ENCODE measurements around the gene AKAP12.

The AKAP12 gene

GRCh38 chr6:151400473-151400872, 160.7 kb downstream of the AKAP12 start:
- H3K79me2 ChIP-seq (ENCODE audit: insufficient read depth, low read depth): peaks cover 79% of the 10 kb centered on the region
- 0 out of 2 replicates have a peak, but pooled peaks cover 8% of the 10 kb centered on the region for H4K20me1 ChIP-seq (ENCODE audit: insufficient read depth)
- peak overlapping the region; percentile 38; the same call in 1 of the 2 replicates for H3K4me2 ChIP-seq
- H3K27ac ChIP-seq: no peak overlapping the region
- no peaks in the 10 kb centered on the region for H3K27me3 ChIP-seq (ENCODE audit: insufficient read depth, low read depth)
- no peak overlapping the region for H2AFZ ChIP-seq (ENCODE audit: low read depth)
- H3K9ac ChIP-seq: no peak overlapping the region
- no peaks in the 10 kb centered on the region for H3K36me3 ChIP-seq (ENCODE audit: insufficient read depth)
- TF ChIP-seq CTCF (conservative IDR thresholded peaks at IDR 0.05; ENCODE audit: low read depth, low read length): no peak
- no peak overlapping the region for H3K4me3 ChIP-seq (IDR thresholded peaks at IDR 0.05; ENCODE audit: insufficient read depth, low read depth, low read length)
- peaks cover 36% of the 10 kb centered on the region for H3K4me1 ChIP-seq (ENCODE audit: low read depth, poor library complexity, severe bottlenecking)

GRCh38 chr6:151402228-151402627, 162.5 kb downstream of the AKAP12 start:
- Histone ChIP-seq H3K36me3 (ENCODE audit: insufficient read depth) (no peaks in the 10 kb centered on the region), H2AFZ (ENCODE audit: low read depth) (no peak overlapping the region), H3K9ac (no peak overlapping the region), H3K27me3 (ENCODE audit: insufficient read depth, low read depth) (no peaks in the 10 kb centered on the region), H3K4me2 (no peak overlapping the region), H4K20me1 (ENCODE audit: insufficient read depth) (0 out of 2 replicates have a peak, but pooled peaks cover 8% of the 10 kb centered on the region), H3K4me3 (IDR thresholded peaks at IDR 0.05; ENCODE audit: insufficient read depth, low read depth, low read length) (no peak overlapping the region), H3K4me1 (ENCODE audit: low read depth, poor library complexity, severe bottlenecking) (peaks cover 28% of the 10 kb centered on the region), H3K79me2 (ENCODE audit: insufficient read depth, low read depth) (peaks cover 62% of the 10 kb centered on the region), H3K27ac (no peak overlapping the region)
- TF ChIP-seq CTCF (conservative IDR thresholded peaks at IDR 0.05; ENCODE audit: low read depth, low read length): no peak

- H3K4me1 ChIP-seq (ENCODE audit: low read depth, poor library complexity, severe bottlenecking): peaks cover 18% of the 10 kb centered on the region
- no peak for TF ChIP-seq CTCF (conservative IDR thresholded peaks at IDR 0.05; ENCODE audit: low read depth, low read length)
- 0 out of 2 replicates have a peak, but pooled peaks cover 7% of the 10 kb centered on the region for H4K20me1 ChIP-seq (ENCODE audit: insufficient read depth)
- no peak overlapping the region for H3K4me3 ChIP-seq (IDR thresholded peaks at IDR 0.05; ENCODE audit: insufficient read depth, low read depth, low read length)
- H3K4me2 ChIP-seq: no peak overlapping the region
- H2AFZ ChIP-seq (ENCODE audit: low read depth): no peak overlapping the region
- H3K79me2 ChIP-seq (ENCODE audit: insufficient read depth, low read depth): peaks cover 47% of the 10 kb centered on the region
- no peak overlapping the region for H3K9ac ChIP-seq
- H3K27me3 ChIP-seq (ENCODE audit: insufficient read depth, low read depth): no peaks in the 10 kb centered on the region
- no peaks in the 10 kb centered on the region for H3K36me3 ChIP-seq (ENCODE audit: insufficient read depth)
- H3K27ac ChIP-seq: no peak overlapping the region
Observed at GRCh38 chr6:151403919-151404308, 164.1 kb downstream of the AKAP12 start.
